Dermis blood vessel endothelial cell (primary cell): ENCODE results near the gene PALLD. TPM values are rescaled to one million over a fixed set of nuclear protein-coding genes. Genes with fewer than 3 reads are reported as not detected.
A peak's percentile ranks its signal among the peaks of the same experiment; 100 is the strongest.

ENCODE experiments used
- DNase-seq: peaks from one replicate; pipeline ENCODE4 v3.0.0; 2010
- total RNA-seq: library from RNA; depleted of rRNA; stranded (reverse); fragments of >200 nt; gene quantifications from 2 replicates; pipeline ENCODE4 v1.2.3, GENCODE V29; 2014

The PALLD gene
- total RNA-seq, 1 donor from 2014 or later = 15.7 TPM

- DNase-seq = peak; percentile 71
Observed at GRCh38 chr4:168648929-168649328, 152.1 kb downstream of the PALLD start.

- no peak for DNase-seq
Observed at GRCh38 chr4:168651374-168651773, 154.5 kb downstream of the PALLD start.

GRCh38 chr4:168651864-168652263 lies 155.0 kb downstream of the PALLD start:
- DNase-seq = no peak

GRCh38 chr4:168652755-168653154 lies 155.9 kb downstream of the PALLD start:
- DNase-seq = no peak

- DNase-seq = peak; percentile 20
Observed at GRCh38 chr4:168654104-168654847, 157.4 kb downstream of the PALLD start.

- no peak for DNase-seq
Observed at GRCh38 chr4:168654848-168655174, 158.0 kb downstream of the PALLD start.

- DNase-seq = no peak
Observed at GRCh38 chr4:168655182-168655581, 158.3 kb downstream of the PALLD start.

GRCh38 chr4:168656055-168656660 lies 159.3 kb downstream of the PALLD start:
- DNase-seq = peak; percentile 17

- no peak for DNase-seq
Observed at GRCh38 chr4:168656946-168657473, 160.2 kb downstream of the PALLD start.

- DNase-seq = no peak
Observed at GRCh38 chr4:168658751-168659150, 161.9 kb downstream of the PALLD start.

- DNase-seq = no peak
Observed at GRCh38 chr4:168659741-168660465, 163.1 kb downstream of the PALLD start.

GRCh38 chr4:168662297-168662984 lies 165.6 kb downstream of the PALLD start:
- no peak for DNase-seq

GRCh38 chr4:168664242-168664891 lies 167.5 kb downstream of the PALLD start:
- no peak for DNase-seq

- DNase-seq = no peak
Observed at GRCh38 chr4:168666531-168666930, 169.7 kb downstream of the PALLD start.

- DNase-seq = no peak
Observed at GRCh38 chr4:168667376-168667775, 170.5 kb downstream of the PALLD start.

GRCh38 chr4:168667921-168668320 lies 171.1 kb downstream of the PALLD start:
- peak; percentile 17 for DNase-seq

GRCh38 chr4:168673476-168673875 lies 176.6 kb downstream of the PALLD start:
- DNase-seq = no peak

- DNase-seq = no peak
Observed at GRCh38 chr4:168674077-168674747, 177.4 kb downstream of the PALLD start.

- DNase-seq = no peak
Observed at GRCh38 chr4:168674866-168675265, 178.0 kb downstream of the PALLD start.

GRCh38 chr4:168677063-168677462 lies 180.2 kb downstream of the PALLD start:
- no peak for DNase-seq

GRCh38 chr4:168677879-168678278 lies 181.0 kb downstream of the PALLD start:
- no peak for DNase-seq
